GM18861 (cell line): ENCODE measurements around the gene ACTC1.

Experiments used
- ATAC-seq: cut with Tn5 transposase; IDR thresholded peaks from one replicate; pipeline ENCODE4 v1.9.1; 2021; ENCODE audit not compliant: unreplicated experiment

Gene ACTC1

DNA sequence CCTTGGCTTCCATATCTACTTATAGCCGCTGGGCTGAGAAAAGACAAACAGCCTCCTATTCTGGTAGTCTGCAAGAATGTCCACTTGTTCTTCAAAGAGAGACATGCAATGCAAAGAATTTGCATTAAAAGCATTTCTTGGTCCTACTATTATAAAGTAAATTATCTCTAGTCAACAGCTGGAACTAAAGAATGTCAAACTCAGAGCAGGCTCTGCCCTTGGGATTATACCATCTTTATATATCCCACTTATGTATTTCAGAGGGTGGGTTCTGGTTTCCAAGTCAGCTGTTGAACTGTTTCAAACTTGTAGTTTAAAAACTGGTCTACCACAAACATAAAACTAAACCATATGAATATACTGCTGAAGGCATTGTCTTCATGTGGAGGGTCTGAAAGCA lies 7.0 kb upstream of the ACTC1 start:
- no peak for ATAC-seq

DNA sequence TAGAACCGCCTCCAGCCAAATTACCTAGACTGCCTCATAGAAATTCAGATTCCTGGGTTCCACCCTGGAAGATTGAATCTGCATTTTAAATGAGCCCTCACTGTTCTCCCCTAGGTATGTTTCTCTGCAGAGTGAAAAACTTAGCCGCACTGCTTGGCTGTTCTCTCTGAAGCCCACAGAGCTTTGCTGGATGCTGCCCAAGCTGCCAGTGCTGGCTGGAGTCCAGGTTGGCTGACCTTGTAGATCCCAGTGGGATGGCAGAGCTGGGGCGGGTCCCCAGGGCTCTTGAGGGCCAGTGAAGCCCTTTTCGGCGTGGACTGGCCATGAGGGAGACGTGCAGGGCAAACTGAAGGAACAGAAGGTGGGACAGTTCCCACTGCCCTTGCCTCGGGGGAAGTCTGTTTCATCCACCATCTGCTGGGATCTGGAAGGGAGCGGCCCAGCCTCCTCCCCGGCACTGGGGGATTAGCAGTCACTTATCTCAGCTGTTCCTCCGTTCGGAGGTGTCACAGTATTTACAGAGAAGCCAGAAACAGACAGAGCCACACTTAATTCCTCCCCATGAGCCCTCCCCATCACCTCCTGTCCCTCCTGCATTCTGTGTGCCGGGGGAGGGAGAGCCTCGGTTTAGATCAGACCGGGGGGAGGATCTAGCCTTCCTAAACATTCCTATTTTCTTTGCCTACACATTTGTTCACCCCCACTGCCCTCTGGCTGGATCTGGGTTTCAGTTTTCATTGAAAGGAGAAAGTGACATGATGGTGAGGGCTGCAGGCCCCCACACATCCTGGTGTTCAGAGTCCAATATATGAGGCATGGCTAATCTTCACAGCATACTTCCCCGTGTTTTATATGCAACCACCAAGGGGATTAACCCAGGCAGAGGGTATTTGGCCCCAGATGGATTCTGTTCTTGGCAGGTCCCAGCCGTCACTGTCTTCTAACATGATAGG lies 4.1 kb upstream of the ACTC1 start:
- no peak for ATAC-seq

DNA sequence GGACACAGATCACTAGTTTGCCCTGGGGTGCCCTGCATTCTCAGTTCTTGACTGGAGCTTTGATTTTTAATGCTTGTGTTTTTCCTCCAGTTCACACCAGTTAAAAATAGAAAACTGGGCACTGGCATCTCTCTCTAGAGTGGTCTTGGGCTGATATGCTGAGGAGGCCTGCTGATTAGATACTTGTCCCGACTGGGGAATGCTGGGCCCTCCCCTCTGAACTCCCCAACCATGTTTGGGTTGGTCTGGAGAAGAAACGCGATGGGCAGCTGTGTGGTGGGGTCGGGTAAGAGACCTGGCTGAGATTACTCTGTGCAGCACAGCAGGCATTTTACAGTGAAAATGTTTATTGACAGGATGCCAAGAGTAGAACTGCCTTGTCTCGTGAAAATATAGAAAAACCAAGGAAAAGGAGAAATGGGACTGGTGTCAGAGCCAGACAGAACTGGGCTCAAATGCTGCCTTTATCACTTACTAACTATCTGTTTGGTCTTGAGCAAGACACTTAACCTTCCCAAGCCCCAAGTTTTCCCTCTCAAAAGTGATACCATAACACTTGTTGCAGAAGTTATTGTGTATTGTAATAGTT lies 1.6 kb upstream of the ACTC1 start:
- ATAC-seq: no peak

DNA sequence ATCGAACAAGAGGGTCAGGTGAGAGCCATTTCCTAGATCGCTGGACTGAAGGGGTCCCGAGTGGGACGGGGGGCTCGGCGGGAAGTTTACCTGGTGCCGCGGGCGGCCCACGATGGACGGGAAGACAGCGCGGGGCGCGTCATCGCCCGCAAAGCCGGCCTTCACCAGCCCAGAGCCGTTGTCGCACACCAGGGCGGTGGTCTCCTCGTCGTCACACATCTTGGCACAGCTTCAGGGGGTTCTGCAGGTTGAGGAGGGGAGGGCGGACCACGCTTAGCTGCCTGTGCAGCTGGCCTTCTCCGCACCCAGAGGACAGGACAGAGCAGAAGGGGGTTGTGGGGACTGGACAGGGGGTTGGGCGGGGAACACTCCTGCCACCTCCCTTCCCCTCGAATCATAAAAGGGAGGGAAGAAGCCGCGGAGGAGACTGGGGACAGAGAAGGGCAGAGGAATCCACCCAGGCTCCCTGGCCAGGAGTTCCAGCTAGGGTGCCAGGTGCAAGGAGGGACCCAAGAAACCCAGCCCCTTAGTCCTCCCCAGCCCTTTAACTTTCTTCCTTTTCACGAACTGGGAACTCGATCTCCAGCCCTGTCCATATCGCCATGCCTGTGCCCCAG lies 651 bp downstream of the ACTC1 start:
- no peak for ATAC-seq

DNA sequence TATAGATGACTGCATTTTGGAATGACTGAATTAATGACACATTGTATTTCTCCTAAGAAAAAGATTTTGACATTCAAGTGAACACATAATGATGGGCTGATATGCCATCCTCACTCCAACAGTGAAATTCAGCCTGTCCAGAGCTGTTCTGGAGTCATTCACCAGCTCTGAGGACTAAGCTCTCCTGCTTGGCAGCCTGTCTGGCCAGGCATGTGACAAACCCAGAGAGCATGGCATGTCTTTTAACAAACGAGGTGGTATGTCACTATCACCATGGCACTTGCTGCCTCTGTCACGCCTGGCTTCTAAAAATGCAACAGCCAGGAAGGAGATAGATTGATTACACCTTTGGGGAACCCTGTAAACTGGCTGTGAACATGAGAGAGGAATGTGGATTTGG lies 1.4 kb downstream of the ACTC1 start:
- no peak for ATAC-seq

DNA sequence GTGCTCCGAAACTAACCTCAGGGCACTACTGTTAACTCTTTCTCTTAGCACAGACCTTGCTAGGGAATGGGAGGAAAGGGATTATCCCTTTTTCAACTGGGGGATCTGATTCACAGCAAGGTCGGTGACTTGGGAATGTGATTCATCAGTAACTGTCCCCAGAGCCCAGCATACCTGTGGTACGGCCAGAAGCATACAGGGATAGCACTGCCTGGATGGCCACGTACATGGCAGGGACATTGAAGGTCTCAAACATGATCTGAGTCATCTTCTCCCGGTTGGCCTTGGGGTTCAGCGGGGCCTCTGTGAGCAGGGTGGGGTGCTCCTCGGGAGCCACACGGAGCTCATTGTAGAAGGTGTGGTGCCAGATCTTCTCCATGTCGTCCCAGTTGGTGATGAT lies 2.3 kb downstream of the ACTC1 start:
- ATAC-seq: no peak

DNA sequence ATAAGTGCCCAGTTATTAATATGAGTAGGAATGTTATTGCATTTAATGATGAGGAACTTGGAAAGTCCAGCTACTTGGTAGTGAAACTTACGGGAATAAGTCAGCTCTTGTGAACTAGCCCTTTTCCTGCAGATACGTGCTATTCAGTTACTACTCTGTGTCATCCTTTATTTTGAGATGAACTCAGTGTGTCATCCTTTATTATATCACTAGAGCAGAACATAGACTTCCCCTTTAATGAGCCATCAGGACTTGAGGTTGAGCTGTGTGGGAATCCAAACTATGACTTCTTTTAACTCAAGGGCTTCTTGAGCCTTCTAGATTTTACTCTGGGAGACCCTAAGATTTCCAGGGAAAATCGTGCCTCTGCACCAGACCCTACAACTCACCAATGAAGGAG lies 3.6 kb downstream of the ACTC1 start:
- ATAC-seq: no peak

DNA sequence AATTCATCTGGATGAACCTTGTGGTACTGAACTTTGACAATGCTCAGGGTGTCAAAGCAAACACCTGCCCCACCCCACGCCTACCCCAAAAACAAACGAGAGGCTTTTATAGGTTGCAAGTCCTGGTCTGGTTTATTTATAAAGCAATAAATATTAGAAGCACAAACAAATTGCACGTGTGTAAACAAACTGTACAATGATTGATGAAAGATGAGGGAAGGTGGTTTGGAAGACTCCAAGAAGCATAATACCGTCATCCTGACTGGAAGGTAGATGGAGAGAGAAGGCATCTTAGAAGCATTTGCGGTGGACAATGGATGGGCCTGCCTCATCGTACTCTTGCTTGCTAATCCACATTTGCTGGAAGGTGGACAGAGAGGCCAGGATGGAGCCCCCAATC lies 5.2 kb downstream of the ACTC1 start:
- ATAC-seq: no peak

DNA sequence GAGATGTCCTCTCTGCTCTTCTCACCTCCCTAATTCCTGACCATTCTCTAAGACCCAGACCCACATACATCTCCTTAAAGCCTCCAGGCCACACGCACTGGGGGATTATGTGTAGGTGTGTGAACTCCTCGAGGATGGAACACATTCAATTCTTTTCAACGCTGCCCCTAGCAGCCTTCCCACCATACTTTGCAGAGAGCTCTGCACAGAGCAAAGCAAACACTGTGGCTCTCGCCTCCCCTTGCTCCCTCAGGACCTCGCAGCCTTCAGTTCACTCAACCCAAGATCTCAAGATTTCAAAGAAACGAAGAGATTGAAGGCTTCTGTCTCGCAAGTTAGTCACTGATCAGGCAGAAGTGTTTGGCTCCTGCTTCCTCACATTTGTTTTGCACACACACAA lies 6.0 kb downstream of the ACTC1 start:
- no peak for ATAC-seq

DNA sequence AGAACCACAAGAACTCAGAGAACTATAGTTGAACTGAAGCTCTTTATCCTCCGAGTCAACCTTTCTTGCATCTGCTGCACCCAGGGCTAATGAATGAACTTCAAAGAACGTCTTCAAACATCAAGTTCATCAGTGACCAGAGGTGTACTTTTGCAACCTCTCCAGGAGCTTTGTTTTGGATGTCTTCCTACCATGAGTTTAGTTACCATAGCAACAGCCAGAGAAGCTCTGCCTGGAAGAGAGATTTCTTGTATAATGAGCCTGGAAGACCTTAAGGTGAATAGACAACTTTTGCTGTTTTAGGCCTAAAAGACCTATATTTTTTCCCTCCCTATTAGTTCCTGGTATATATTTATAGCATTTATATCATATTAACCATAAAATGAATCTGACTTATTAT lies 9.1 kb downstream of the ACTC1 start:
- no peak for ATAC-seq

DNA sequence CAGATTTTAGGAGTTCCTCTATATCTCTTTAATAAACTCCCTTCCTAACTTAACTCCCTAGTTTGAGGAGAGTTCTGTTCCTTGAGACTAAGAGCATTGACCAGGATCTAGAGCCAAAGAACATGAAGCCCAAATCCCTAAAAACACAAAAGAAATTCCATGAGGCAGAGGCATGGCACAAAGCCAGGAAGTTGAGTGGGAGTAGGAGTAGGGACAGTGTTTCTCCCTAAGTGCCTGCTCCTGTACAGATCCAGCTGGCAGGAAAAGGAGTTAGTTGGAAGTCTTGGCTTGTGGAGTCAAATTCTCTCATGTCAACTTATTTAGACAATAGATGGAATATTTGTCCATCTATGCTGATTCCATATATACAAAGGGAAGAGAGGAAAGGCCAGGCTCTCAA lies 11.4 kb downstream of the ACTC1 start:
- ATAC-seq: no peak

DNA sequence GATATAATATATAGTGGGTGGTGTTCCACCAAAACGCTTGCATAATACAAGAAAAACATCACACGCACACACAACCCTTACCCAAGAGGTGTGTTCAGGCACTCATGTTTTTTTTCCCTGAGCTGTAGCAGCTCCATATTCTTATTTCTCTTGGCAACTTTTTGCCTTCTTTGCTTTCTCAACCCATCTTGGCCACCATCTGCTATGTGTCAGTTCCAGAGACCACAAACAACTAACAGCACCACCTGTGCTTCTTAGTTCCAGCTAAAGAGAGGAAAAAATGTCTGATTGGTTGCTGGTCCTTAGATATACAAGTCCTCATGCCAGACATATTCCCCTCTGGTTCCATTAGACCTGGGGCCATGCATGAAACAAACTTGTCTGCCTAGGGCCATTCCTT lies 11.9 kb downstream of the ACTC1 start:
- no peak for ATAC-seq

DNA sequence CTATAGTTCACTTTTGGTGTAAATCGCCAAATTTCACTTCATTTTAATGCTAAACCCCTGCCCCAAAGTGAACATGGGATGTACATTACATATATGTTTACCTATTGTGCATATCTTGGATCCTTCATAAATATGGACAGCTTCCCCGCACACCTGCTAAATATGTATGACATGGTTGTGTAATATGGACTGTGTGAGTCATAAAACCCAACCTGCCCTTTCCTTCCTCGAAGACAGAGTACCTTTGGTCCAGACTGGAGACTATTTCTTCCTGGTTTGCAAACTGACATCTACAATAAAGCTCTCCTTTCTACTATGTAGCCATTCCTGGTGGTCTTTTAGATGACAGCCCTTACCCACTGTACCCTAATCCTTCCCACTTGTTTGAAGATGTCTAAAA lies 12.4 kb downstream of the ACTC1 start:
- ATAC-seq: no peak

DNA sequence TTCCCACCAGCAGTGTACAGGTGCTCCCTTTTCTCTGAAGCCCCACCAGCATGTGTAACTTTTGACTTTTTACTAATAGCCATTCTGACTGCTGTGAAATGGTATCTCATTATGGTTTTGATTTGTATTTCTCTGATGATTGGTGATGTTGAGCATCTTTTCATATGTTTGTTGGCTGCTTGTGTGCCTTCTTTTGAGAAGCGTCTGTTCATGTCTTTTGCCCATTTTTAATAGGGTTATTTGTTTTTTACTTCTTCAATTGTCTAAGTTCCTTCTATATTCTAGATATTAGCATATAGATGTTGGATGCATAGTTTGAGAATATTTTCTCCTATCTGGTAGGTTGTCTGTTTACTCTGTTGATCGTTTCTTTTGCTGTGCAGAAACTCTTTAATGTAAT lies 14.6 kb downstream of the ACTC1 start:
- ATAC-seq: no peak

DNA sequence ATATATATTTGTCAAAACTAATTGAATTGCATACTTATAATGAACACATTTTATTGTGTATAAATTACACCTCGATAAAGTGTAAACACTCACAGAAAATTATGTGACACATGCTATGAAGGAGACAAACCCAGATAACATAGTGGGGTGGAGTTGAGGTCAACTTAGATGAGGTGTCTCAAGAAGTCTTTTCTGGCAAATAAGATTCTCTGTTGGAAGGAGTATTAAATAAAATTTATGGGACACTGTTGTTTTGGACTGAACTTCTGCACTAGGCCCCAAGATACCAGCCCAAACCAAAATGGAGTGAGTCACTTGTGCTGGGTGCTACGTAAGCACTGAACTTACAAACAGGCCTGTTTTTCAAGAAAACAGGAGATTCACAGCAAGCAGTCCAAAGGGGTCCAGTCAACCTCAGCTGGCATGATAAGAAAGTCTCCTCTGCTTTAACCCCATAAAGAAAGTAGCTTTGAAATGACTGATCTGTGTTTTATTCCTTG lies 18.7 kb downstream of the ACTC1 start:
- no peak for ATAC-seq

DNA sequence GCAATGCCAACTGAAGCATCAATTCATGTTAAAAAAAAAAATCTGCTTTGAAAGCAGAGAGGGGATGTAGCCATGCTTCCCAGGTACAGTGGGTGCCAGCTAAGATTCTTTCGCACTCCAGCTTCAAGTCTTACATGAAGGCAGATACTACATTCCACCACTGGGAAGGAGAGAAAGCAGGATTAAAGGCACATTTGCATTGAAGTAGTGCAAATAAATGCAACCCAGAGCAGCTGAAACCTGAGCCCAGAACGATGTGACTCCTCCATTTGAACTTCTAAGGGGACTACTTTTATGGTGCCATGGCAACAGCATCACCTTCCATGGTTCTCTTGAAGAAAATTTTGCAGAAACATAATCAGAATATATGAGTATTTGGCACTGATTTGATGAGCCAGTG lies 21.4 kb downstream of the ACTC1 start:
- ATAC-seq: no peak

DNA sequence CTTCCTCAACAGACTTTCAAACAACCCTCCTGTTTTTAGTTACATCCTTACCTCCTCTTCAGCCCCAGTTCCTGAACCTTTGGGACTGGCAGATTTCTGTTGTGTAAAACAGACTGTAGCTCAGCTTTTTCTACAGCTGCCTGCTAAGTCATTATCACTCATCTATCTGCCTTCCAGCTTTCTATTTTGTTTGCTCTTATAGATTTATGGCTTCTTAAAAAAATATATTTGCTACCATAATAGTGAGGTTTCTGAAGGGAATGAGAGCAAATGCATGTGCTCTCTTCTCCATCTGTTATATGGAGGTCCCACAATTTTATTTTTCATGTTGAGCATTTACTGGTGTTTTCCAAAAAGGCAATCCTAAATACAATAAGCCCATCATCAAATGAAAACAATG lies 22.3 kb downstream of the ACTC1 start:
- ATAC-seq: no peak

DNA sequence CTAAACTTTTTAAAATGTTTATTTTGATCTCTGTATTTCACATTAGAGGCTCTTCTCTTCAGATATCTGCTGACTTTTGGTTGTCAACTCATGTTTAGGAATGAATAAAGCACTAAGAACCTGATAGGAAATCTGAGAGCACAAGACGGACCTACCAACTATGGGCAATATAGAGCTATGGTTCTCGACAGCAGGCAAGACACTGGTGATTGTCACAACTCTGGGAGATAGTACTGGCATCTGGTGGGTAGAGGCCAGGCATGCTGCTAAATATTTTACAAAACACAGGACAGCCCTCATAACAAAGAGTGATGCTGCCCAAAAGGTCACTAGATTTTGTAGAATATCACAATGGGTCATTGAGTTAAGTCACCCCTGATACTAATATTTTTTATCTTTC lies 23.0 kb downstream of the ACTC1 start:
- no peak for ATAC-seq

DNA sequence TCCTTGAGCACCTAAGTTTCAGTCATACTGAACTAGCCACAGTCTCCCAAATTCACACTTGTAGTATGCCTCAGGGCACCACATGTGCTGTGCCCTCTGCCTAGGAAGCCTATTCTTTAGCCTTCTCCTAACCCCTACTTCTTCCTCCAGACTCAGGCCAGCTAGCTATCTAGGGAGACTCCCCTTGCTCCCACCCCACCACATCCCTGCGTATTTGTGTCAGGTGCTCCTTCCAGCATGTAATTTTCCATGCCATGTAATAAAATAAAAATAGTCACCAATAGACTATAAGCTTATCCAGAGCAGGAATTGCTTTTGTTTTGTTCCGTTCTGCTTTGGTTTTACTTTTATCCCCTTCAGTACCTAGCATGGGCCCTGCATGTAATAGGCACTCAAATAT lies 25.6 kb downstream of the ACTC1 start:
- no peak for ATAC-seq

DNA sequence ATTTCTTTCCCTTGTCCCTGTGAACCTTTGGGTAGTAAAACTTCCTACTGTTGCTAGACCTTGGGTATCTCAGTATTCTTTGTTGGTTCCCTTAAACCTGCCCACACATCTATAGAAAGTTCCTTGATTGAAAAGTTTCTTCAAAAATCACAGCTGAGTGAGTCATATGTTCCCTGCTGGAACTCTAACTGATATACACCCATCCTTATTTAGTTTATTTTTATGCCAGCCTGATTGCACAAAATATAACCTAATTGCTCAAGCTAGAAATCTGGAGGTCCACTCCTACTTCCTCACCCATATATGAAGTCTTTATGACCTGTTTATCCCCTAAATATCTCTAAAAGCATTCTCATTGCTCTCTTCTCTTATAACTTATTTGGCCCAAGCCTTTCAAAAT lies 26.8 kb downstream of the ACTC1 start:
- no peak for ATAC-seq

DNA sequence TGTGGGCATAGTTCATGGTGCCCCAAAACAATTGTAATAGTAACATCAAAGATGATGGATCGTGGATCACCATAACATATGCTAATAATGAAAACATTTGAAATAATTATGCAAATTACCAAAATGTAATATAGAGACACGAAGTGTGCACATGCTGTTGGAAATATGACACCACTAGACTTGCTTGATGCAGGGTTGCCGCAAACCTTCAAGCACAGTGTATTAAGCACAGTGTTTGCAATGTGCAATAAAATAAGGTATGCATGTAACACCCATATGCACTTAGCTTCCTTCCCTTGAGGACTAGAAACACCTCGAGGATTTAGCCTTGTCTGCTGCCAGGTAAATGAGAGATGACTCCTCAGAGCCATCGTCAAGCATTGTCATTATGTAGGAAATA lies 29.6 kb downstream of the ACTC1 start:
- no peak for ATAC-seq

DNA sequence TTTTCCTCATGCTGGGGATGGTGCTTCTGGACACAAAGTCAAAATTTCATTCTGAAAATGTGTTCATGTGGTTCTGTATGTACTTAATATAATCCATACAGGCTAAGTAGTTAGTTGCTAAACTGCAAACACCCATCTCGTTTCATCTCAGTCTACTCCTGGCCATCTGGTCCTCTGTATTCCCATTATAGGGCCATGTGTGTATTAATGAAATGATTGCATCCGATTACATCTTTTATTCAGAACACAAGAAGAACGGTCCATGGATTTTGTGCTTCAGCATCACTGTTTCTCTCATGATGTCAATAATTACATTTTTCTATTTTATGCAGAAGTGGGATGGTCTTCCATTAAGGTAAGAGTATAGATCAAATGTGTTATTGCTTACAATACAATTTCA lies 34.4 kb downstream of the ACTC1 start:
- no peak for ATAC-seq
